Activated CD4-positive, alpha-beta T cell treated with anti-CD3 and anti-CD28 coated beads, Interleukin-2, amount 50 U/mL, for 48 hours (primary cell): Measurements from ENCODE around the gene PRMT7.
A peak's percentile ranks its signal among the peaks of the same experiment; 100 is the strongest.

Source experiments
- DNase-seq, 2 experiments: peaks; one replicate each; pipeline ENCODE4 v3.0.0-alpha.2; 2020

Gene PRMT7

GRCh38 chr16:68379472-68380347 is 68.9 kb downstream of the PRMT7 start:
- DNase-seq, result no peak

- no peak for DNase-seq
These were observed 69.5 kb downstream of the PRMT7 start for GRCh38 chr16:68380348-68380670.

GRCh38 chr16:68380676-68381362 is 70.0 kb downstream of the PRMT7 start:
- no peak for DNase-seq

GRCh38 chr16:68381363-68381724 is 70.5 kb downstream of the PRMT7 start:
- no peak for DNase-seq

GRCh38 chr16:68382296-68382718 is 71.5 kb downstream of the PRMT7 start:
- DNase-seq, result no peak

- DNase-seq, result no peak
These were observed 73.0 kb downstream of the PRMT7 start for GRCh38 chr16:68383858-68384257.

- DNase-seq, result no peak
These were observed 73.7 kb downstream of the PRMT7 start for GRCh38 chr16:68384288-68385161.

- DNase-seq, result no peak
These were observed 74.6 kb downstream of the PRMT7 start for GRCh38 chr16:68385371-68385770.

GRCh38 chr16:68386628-68387027 is 75.8 kb downstream of the PRMT7 start:
- DNase-seq, result no peak

- DNase-seq, result no peak
These were observed 76.5 kb downstream of the PRMT7 start for GRCh38 chr16:68387301-68387700.

- DNase-seq, result no peak
These were observed 77.3 kb downstream of the PRMT7 start for GRCh38 chr16:68388124-68388523.

GRCh38 chr16:68389006-68389405 is 78.2 kb downstream of the PRMT7 start:
- DNase-seq, result no peak

- no peak for DNase-seq
These were observed 79.0 kb downstream of the PRMT7 start for GRCh38 chr16:68389750-68390371.

- no peak for DNase-seq
These were observed 82.5 kb downstream of the PRMT7 start for GRCh38 chr16:68393333-68393732.

GRCh38 chr16:68395167-68395786 is 84.5 kb downstream of the PRMT7 start:
- no peak for DNase-seq

- no peak for DNase-seq
These were observed 85.0 kb downstream of the PRMT7 start for GRCh38 chr16:68395815-68396214.

GRCh38 chr16:68396481-68396880 is 85.7 kb downstream of the PRMT7 start:
- DNase-seq, result peak; percentile 45 to 56

- DNase-seq, result no peak
These were observed 86.9 kb downstream of the PRMT7 start for GRCh38 chr16:68397710-68398201.

- no peak for DNase-seq
These were observed 88.6 kb downstream of the PRMT7 start for GRCh38 chr16:68399456-68399855.

- peak in 1 of 2 experiments; percentile 29 for DNase-seq
These were observed 89.5 kb downstream of the PRMT7 start for GRCh38 chr16:68400083-68400923.

GRCh38 chr16:68400924-68401460 is 90.2 kb downstream of the PRMT7 start:
- DNase-seq, result no peak
